Kidney epithelial cell (primary cell): ENCODE data around the gene THAP7. TPM values are rescaled to one million over a fixed set of nuclear protein-coding genes. Genes with fewer than 3 reads are reported as not detected.

Source experiments
- DNase-seq: peaks from one replicate; pipeline ENCODE4 v3.0.0-alpha.2; 2010; ENCODE audit warnings: low read depth
- H3K27me3 ChIP-seq: 2 replicates; pipeline ENCODE4 v1.6.0; 2011; ENCODE audit warnings: low read length; ENCODE audit not compliant: control insufficient read depth, insufficient read depth
- H3K36me3 ChIP-seq: 2 replicates; pipeline ENCODE4 v1.5.1; 2011; ENCODE audit warnings: low read length; ENCODE audit not compliant: control insufficient read depth, insufficient read depth
- H3K4me3 ChIP-seq: 2 replicates; pipeline ENCODE4 v1.5.1; 2011; ENCODE audit warnings: low read depth, mild to moderate bottlenecking, control low read depth, low read length
- CTCF ChIP-seq: IDR thresholded peaks from 2 replicates; pipeline ENCODE4 v1.5.1; 2011; ENCODE audit warnings: mild to moderate bottlenecking, moderate library complexity, low read length, control low read depth, inconsistent platforms; ENCODE audit not compliant: insufficient read depth, poor library complexity, severe bottlenecking
- total RNA-seq: library from RNA; depleted of rRNA; stranded (reverse); fragments of >200 nt; gene quantifications from 2 replicates; pipeline ENCODE4 v1.2.3, GENCODE V29; 2015

THAP7 gene
- total RNA-seq, 1 donor from 2014 or later, result 37.9 TPM

GRCh38 chr22:20985720-20986119 is 16.2 kb downstream of the THAP7 start:
- TF ChIP-seq CTCF, result no peak
- Histone ChIP-seq H3K36me3 (peaks cover 1% of the 10 kb centered on the region), H3K4me3 (no peak overlapping the region), H3K27me3 (no peaks in the 10 kb centered on the region)
- DNase-seq, result no peak

GRCh38 chr22:20983081-20983771 is 18.7 kb downstream of the THAP7 start:
- DNase-seq, result no peak
- no peak for TF ChIP-seq CTCF
- Histone ChIP-seq H3K27me3 (no peaks in the 10 kb centered on the region), H3K36me3 (peaks cover 1% of the 10 kb centered on the region), H3K4me3 (peak overlapping the region; percentile 80)

- H3K27me3 ChIP-seq, result no peaks in the 10 kb centered on the region
- H3K4me3 ChIP-seq, result peak overlapping the region; percentile 80
- peaks cover 1% of the 10 kb centered on the region for H3K36me3 ChIP-seq
- no peak for TF ChIP-seq CTCF
- no peak for DNase-seq
Observed at GRCh38 chr22:20982563-20982882, 19.4 kb downstream of the THAP7 start.

- H3K4me3 ChIP-seq, result peak within 1 kb of the TSS; percentile 80
- peak; percentile 31 for DNase-seq
- TF ChIP-seq CTCF, result peak; percentile 71
- peaks cover 1% of the 10 kb centered on the region for H3K36me3 ChIP-seq
- no peaks in the 10 kb centered on the region for H3K27me3 ChIP-seq
Observed at GRCh38 chr22:20981787-20982562, 19.9 kb downstream of the THAP7 start, which contains the start of gene LZTR1. LZTR1 (plus strand) TSS chr22:20982297; CDS start chr22:20982372, 75 bp downstream.

- DNase-seq, result no peak
- TF ChIP-seq CTCF, result no peak
- Histone ChIP-seq H3K36me3 (peaks cover 1% of the 10 kb centered on the region), H3K27me3 (no peaks in the 10 kb centered on the region), H3K4me3 (peak overlapping the region; percentile 80)
Observed at GRCh38 chr22:20980938-20981722, 20.8 kb downstream of the THAP7 start.
